IMR-90 (cell line): ENCODE data around the gene STXBP6.

Experiments used
- BHLHE40 ChIP-seq: fragments of 150-350 bp; IDR thresholded peaks from 2 replicates; pipeline ENCODE4 v1.6.1; 2016; ENCODE audit warnings: mild to moderate bottlenecking, low read depth, low read length
- CHD1 ChIP-seq: IDR thresholded peaks from 2 replicates; pipeline ENCODE4 v1.6.1; 2012; ENCODE audit warnings: low read depth, low read length, improper control_type of control experiment
- CTCF ChIP-seq: conservative IDR thresholded peaks from 2 replicates; pipeline ENCODE4 v1.5.1; 2012; ENCODE audit warnings: mild to moderate bottlenecking, low read depth, low read length, improper control_type of control experiment
- FOS ChIP-seq: fragments of 150-350 bp; IDR thresholded peaks from 2 replicates; pipeline ENCODE4 v1.6.1; 2016; ENCODE audit warnings: low read depth, low read length
- MAZ ChIP-seq: IDR thresholded peaks from 2 replicates; pipeline ENCODE4 v1.6.1; 2012; ENCODE audit warnings: low read depth, mild to moderate bottlenecking, low read length, improper control_type of control experiment, moderate library complexity, borderline replicate concordance
- POLR2A ChIP-seq: IDR thresholded peaks from 2 replicates; pipeline ENCODE4 v1.6.1; 2012; ENCODE audit warnings: mild to moderate bottlenecking, low read depth, low read length
- USF2 ChIP-seq: fragments of 150-350 bp; IDR thresholded peaks from 2 replicates; pipeline ENCODE4 v1.6.1; 2017; ENCODE audit warnings: mild to moderate bottlenecking, antibody characterized with exemption, low read length, low read depth

- TF ChIP-seq CTCF = no peak
- TF ChIP-seq POLR2A = no peak
- TF ChIP-seq CHD1 = no peak
- TF ChIP-seq BHLHE40 = no peak
- no peak for TF ChIP-seq MAZ
- TF ChIP-seq FOS = no peak
- no peak for TF ChIP-seq USF2
Measured at GRCh38 chr14:25017562-25017961, 32.4 kb downstream of the STXBP6 start.
